AG04450 (cell line): ENCODE results near the gene ZC3H12D. TPM values are rescaled to one million over a fixed set of nuclear protein-coding genes. Genes with fewer than 3 reads are reported as not detected.

Source experiments
- CTCF ChIA-PET: fragments of 300-600, 350-600 bp; formaldehyde crosslinking; extraction: SDS; loops from one replicate; lab custom pipeline; 2022; ENCODE audit warnings: antibody characterized with exemption, inconsistent platforms; lab: Charles Lee
- POLR2A ChIA-PET: fragments of 350-600 bp; formaldehyde crosslinking; extraction: SDS; loops from one replicate; lab custom pipeline; 2021; ENCODE audit warnings: antibody characterized with exemption, inconsistent platforms; lab: Yijun Ruan, JAX
- DNase-seq: peaks from one replicate; pipeline ENCODE4 v3.0.0-alpha.2; 2011; ENCODE audit warnings: low read depth, low spot score
- H3K27ac ChIP-seq: one replicate; pipeline ENCODE4 v1.5.1; 2012; ENCODE audit warnings: low read depth, low read length, control low read depth
- H3K27me3 ChIP-seq: one replicate; pipeline ENCODE4 v1.6.0; 2012; ENCODE audit warnings: low read length; ENCODE audit not compliant: control insufficient read depth, insufficient read depth
- H3K4me3 ChIP-seq: 2 replicates; pipeline ENCODE4 v1.5.1; 2011; ENCODE audit warnings: mild to moderate bottlenecking, low read depth, low read length, control low read depth
- H3K9me3 ChIP-seq: 2 replicates; pipeline ENCODE4 v1.5.1; 2012; ENCODE audit warnings: low read length; ENCODE audit not compliant: control insufficient read depth, insufficient read depth
- polyA plus RNA-seq: library from polyadenylated mRNA; depleted of rRNA; stranded (reverse); fragments of >200 nt; gene quantifications from 2 replicates; pipeline ENCODE4 v1.2.3, GENCODE V29; 2011
- TF ChIP-seq, protein P1 (sequence below): IDR thresholded peaks from 2 replicates; pipeline ENCODE4 v1.5.1; 2011; ENCODE audit warnings: low read depth, low read length, control low read depth, inconsistent platforms

Gene ZC3H12D
- polyA plus RNA-seq, 1 experiment = 0.01 TPM

DNA sequence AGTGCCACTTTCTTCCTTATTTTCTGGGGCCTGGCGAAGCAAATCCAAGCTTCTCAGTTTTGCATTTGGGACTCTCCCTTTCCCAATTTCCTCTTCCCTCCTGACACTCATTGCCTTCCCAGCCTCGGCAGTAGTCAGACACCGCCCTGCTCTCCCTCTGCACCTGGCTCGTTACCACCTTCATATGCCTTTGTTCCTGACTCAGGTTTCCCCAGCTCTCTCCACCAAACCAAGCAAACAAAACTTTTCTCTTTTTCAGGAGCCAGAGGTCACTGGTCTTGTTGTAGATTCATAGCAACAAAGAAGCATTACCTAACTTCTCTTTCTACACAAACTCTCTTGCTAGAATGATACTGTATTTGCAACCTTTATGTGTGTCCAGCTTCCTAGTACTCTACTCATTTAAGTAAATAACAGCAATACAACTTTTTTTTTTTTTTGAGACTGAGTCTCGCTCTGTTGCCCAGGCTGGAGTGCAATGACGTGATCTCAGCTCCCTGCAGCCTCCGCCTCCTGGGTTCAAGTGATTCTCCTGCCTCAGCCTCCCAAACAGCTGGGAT, 9.0 kb upstream of the ZC3H12D start:
- no peak for DNase-seq
- ChIA-PET CTCF (no interaction called here), POLR2A (interaction anchor here (0.7 kb wide), 1 partner anchor 30 kb away, joined by 4 read pairs; no protein-coding TSS in a partner anchor)
- Histone ChIP-seq H3K27ac (no peak overlapping the region), H3K9me3 (no peaks in the 10 kb centered on the region), H3K27me3 (no peaks in the 10 kb centered on the region), H3K4me3 (no peak overlapping the region)
- TF ChIP-seq, protein P1, sequence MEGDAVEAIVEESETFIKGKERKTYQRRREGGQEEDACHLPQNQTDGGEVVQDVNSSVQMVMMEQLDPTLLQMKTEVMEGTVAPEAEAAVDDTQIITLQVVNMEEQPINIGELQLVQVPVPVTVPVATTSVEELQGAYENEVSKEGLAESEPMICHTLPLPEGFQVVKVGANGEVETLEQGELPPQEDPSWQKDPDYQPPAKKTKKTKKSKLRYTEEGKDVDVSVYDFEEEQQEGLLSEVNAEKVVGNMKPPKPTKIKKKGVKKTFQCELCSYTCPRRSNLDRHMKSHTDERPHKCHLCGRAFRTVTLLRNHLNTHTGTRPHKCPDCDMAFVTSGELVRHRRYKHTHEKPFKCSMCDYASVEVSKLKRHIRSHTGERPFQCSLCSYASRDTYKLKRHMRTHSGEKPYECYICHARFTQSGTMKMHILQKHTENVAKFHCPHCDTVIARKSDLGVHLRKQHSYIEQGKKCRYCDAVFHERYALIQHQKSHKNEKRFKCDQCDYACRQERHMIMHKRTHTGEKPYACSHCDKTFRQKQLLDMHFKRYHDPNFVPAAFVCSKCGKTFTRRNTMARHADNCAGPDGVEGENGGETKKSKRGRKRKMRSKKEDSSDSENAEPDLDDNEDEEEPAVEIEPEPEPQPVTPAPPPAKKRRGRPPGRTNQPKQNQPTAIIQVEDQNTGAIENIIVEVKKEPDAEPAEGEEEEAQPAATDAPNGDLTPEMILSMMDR = no peak

DNA sequence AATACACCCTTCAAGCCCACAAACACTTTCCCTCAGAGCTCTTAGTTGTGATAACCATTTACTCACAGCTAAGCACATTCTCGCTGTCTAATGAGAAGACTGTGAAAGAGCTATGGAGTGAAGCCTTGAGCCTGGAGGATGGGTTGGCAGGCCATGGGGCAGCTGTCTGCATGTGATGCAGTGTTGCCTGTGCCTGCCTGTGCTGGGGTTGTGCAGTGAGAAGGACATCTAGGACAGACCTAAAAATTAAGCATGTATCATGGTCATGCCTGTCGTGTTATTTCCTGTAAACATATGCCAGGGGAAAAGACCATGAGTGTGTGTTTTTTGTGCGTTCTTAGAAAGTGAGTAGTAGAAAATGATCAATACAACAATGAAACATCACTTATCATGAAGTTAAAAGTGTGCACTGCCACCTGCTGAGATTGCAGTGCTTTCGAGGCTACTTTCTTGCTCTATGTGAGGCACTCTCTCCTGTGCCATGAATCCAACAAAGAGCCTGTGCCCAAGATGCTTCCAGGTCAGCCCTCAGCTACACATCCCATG, 8.1 kb upstream of the ZC3H12D start:
- Histone ChIP-seq H3K9me3 (no peaks in the 10 kb centered on the region), H3K4me3 (no peak overlapping the region), H3K27me3 (no peaks in the 10 kb centered on the region), H3K27ac (no peak overlapping the region)
- ChIA-PET CTCF (interaction anchor here (0.6 kb wide), 1 partner anchor 73 kb away, joined by 3 read pairs; the partner anchor contains the start of gene GINM1), POLR2A (no interaction called here)
- TF ChIP-seq, protein P1 = no peak
- no peak for DNase-seq

DNA sequence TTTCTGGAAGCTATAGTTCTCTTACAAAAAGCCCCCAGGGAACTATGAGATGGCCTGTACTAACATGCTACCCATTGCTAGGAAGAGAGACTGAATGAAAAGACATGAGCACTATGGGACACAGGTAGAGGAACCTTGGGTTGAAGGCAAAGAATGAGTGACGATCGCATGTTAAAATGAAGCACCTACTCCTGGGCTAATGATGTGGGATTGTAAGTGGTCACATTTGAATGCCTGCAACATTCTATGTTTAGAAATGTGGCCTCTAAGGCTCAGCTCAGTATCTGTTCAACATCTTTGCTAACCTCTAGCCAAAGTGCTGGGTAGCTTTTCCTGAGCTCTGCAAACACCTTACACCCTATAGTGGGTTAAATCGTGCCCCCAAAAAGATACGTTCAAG, 5.2 kb upstream of the ZC3H12D start:
- no peak for DNase-seq
- Histone ChIP-seq H3K9me3 (no peaks in the 10 kb centered on the region), H3K4me3 (no peak overlapping the region), H3K27me3 (no peaks in the 10 kb centered on the region), H3K27ac (no peak overlapping the region)
- POLR2A ChIA-PET = interaction anchor here (0.6 kb wide), 1 partner anchor 34 kb away, joined by 3 read pairs; no protein-coding TSS in a partner anchor
- CTCF ChIA-PET = interaction anchor here (1.0 to 1.2 kb wide), 2 partner anchors 27 to 461 kb away, joined by 3 read pairs; no protein-coding TSS in a partner anchor
- TF ChIP-seq, protein P1 = no peak

DNA sequence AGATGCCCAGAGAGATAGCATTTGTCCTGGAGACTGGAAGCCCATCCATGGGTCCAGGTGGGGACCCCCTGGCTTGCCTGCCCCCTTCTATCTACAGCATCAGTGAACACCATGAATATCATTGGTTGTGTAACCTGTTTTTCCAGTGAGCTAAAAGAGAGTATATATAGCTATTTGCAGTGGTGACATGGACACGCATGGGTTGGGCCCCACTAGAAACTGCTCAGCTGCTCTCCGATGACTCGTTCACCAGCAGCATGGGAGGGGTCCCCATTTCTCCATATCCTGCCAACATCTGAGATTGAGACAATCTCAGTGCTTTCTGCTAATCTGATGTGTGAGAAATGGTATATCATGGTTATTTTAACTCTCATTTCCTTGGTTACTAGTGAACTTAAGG, 4.0 kb upstream of the ZC3H12D start:
- Histone ChIP-seq H3K27me3 (no peaks in the 10 kb centered on the region), H3K9me3 (peaks cover 2% of the 10 kb centered on the region; the same call in 1 of the 2 replicates), H3K4me3 (no peak overlapping the region), H3K27ac (no peak overlapping the region)
- no peak for DNase-seq
- TF ChIP-seq, protein P1 = no peak
- CTCF ChIA-PET = interaction anchor here (0.9 kb wide), 1 partner anchor 65 kb away, joined by 3 read pairs; no protein-coding TSS in a partner anchor
- POLR2A ChIA-PET = no interaction called here

DNA sequence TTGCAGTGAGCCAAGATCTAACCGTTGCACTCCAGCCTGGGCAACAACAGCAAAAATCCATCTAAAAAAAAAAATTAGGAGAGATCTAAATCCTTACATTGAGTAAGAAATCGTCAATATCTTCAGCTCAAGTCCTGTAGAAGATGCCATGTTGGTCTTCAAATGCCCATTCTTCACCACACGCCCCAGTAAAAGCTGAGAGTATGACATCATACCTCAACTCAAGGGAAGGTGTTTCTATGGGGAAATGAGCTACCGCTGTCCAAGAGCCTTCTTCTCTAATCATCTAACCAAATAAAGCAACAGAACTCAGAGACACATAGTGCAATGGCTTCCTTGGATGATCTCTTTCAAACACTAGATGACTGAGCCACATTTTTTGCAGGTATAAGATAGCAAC, 2.5 kb upstream of the ZC3H12D start:
- CTCF ChIA-PET = no interaction called here
- POLR2A ChIA-PET = no interaction called here

More for the DNA sequence above, 2.5 kb upstream of the ZC3H12D start:
- DNase-seq = no peak
- Histone ChIP-seq H3K27ac (no peak overlapping the region), H3K4me3 (no peak overlapping the region), H3K9me3 (peaks cover 2% of the 10 kb centered on the region; the same call in 1 of the 2 replicates), H3K27me3 (no peaks in the 10 kb centered on the region)
- TF ChIP-seq, protein P1 = no peak
